HG02970 (cell line): ENCODE data around the gene HOXC9.

Experiments
- ATAC-seq: cut with Tn5 transposase; IDR thresholded peaks from one replicate; pipeline ENCODE4 v1.9.1; 2021; ENCODE audit warnings: mild to moderate bottlenecking, moderate library complexity, moderate number of reproducible peaks; ENCODE audit not compliant: unreplicated experiment, low FRiP score

HOXC9 gene

DNA sequence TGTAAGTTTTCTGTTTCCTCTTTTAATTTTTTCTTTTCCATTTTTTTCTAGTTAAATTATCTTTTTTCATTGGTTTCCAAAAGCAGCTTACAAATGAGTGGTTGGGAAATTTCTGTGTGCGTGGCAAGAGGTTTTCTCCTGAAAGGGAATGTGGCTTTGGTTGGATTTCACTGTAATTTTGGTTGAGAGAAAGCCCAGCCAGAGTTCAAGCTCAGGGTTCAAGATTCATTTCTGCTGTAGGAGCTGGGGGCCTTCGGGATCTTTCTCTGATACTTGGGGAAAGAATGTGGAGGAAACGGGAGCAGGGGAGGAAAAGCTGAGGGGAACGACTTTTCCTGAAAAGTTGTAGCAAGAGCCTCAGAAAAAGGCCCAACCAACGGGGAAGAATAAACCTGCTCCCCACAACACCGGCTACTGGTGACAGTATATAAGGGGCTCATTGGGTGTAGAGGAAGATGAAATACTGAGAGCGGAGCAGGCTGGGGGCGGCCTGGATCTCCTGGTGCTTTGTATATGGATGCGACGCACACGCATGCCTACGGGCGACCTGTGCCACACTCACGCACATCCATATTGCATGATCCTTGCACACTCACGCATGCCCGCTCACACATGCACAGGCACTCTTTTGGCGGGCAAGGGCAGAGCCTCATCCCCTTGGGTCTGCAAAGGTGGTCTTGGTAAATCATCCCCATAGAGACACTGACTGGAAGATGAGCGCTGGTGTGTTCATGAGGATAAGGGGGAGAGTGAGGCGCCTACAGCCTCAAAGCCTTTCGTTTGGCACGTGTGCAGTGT is 13.1 kb upstream of the HOXC9 start:
- ATAC-seq, result no peak

- ATAC-seq, result no peak
Measured at GRCh38 chr12:53987787-53988230, 12.2 kb upstream of the HOXC9 start.

GRCh38 chr12:53988541-53989226 is 11.3 kb upstream of the HOXC9 start:
- no peak for ATAC-seq

- no peak for ATAC-seq
Measured at GRCh38 chr12:53989227-53990113, 10.5 kb upstream of the HOXC9 start.

DNA sequence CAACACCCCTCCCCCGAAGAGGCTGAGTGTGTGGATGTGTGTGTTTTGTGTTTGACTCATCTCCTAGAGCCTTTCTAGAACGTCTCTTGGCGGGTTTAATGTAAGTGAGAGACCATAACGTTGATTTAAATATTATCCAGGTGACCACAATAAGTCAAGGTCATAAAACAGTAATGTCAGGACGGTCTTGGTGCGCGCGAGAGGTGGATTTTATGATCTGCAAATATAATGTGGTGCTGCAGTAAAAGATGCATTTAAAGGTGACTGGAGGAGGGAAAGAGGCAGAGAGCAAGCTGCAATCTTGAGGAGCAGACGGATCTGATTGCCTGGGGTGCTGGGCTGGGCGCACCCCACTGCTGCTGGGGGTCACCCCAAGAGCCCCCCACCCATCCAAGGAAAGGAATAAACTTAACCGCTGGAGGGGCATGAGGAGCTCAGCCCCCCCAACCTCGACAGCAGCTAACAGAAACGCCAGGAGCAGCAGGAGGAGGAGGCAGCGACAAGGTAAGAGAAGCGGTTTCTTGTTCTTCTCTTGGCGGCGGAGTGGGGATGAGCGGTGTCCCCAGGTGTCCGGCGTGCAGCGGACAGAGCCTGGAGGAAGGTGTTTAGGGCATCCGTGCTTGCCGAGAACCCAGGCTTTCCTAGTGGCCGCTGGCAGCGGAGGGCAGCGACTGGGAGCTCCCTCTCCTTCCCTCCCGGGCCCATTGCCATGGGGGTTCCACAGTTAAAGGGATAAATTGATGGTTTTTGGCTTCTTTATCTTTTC is 9.5 kb upstream of the HOXC9 start:
- no peak for ATAC-seq

GRCh38 chr12:53991077-53991460 is 8.9 kb upstream of the HOXC9 start:
- ATAC-seq, result no peak

GRCh38 chr12:53992377-53992889 is 7.5 kb upstream of the HOXC9 start:
- ATAC-seq, result no peak

DNA sequence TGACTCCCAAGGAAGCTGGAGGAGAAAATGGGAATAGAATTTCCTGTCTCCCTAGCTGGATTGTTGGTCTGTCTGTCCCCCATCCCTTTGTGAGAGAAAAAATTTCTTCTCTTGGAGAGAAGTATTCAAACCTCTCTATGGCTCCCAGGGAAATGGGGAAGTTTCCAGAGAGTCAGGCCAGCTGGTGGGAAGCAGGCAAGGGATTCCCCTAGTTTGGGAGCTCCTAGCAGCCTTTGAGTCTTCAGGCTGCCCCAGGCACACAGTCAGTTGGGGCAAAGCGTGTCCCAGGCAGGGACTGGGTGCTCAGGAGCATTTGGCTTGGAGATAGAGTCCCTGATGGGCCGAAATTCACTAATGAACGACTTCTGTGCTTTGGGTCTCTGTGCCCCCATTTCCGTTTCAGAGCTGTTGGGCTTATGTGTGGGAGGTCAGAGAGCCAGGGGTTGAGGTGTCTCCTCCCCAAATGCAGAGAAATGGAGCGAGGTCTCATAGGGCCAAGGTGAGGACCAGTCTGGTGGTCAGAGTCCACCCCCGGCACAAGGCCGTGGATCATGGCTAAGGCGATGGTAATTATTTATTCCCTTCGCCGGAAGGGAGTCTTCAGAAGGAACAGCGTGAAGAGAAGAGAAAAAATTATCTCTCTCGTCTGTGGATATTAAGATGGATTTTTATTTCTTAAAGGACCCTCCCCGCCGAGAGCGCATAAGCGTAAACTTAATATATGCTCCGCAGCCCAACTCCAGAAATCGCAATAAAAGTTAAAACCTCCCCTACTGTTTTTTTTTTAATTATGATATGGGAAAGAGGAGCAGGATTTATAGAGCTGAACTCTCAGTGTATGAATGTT is 6.6 kb upstream of the HOXC9 start:
- no peak for ATAC-seq

DNA sequence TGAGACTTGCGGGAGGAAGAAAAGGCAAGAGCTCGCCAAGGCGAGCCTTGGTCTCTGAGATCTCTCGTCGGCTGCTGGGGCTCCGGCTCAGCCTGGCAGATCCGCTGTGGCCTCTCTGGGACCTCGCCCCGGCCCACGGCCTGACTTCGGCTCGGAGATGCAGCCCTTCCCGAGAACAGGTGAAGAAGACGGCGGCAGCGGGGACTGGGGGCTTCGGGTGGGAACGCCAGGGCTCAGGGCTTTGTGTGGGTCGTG is 6.0 kb upstream of the HOXC9 start:
- ATAC-seq, result no peak

- no peak for ATAC-seq
Measured at GRCh38 chr12:53994264-53995001, 5.5 kb upstream of the HOXC9 start.

GRCh38 chr12:53995002-53995377 is 5.0 kb upstream of the HOXC9 start:
- no peak for ATAC-seq

- ATAC-seq, result no peak
Measured at GRCh38 chr12:53995378-53996239, 4.4 kb upstream of the HOXC9 start.

GRCh38 chr12:53996240-53997203 is 3.4 kb upstream of the HOXC9 start:
- ATAC-seq, result no peak

DNA sequence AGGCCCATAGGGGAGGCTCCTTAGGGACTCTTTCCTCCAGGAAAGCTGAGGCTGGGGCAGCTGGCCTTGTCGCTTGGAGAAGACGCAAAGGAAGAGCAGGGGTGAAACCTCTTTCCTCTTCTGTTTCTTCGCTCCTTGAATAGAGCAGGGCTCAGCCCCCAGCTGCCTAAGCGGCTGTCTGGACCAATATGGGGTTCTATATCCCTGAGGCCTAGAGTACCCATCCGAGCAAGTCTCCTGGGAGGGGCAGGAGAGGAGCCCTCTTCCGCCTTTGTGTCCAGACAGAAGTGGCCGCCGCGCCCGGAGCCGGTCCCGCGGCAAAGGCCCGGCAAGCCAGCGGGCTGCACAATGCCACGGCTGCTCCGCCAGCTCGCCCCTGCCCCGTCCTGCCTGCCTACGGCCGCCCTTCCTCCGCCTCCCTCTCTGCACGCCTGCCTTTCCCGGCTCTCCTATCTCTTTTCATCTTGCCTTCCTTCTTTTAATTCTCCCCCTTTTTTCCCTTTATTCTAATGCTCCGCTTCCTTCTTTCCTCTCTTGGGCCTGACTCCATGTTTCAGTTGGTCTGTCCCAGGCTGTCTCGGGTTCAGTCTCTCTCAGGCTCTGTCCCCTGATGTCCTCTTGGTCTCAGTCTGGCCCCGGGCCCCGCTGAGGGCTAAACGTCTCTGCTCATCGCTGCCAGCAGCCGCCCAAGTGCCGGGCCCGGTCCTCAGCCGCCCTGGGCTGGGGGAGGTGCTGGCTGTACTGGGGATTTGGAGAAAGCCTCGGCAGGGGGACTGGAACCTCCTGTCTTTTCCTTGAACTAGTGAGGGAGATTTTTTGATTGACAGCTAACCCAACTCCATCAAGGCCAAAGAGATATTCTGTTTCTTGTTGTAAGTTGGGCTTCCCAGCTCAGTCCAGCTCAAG is 2.5 kb upstream of the HOXC9 start:
- no peak for ATAC-seq

DNA sequence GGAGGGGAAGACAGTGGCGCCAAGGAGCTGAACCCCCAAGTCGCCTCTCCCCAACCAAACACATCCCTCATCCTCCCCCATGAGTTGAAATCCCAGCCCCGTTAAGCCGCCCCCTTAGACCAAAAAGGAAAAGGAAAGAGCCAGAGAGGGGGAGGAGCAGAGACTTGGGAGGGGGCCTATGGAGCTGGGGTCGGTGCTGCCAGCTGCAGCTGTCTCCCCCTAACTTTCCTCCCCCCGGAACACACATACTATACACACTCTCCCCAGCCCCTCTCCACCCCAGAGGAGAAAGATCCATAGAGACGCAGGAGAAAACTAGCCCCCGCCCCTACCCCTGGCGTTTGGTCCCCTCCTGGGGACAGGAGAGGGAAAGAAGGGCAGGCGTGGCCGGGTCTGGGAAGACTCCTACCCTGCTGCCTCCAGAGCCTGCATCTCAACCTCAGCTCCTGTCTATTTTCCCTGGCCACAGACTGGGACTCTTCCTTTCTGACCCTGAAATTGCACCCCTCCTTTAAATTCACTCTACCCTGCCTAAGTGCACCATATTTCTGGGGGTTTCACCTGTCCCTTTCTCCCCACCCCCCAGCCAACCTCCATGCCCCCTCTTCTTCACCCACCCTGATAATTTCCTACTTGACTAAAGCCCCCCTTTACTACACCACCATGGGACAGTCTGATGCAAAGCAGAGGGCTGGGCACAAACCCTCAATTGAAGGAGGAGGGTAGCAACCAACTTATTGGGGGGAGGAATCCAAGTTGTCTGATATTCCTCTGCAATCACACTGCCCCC is 1.7 kb upstream of the HOXC9 start:
- ATAC-seq, result no peak
